B cell (primary cell): ENCODE data around the gene RPH3AL. TPM values are rescaled to one million over a fixed set of nuclear protein-coding genes. Genes with fewer than 3 reads are reported as not detected.
"Not testable (repeated sequence)": the region's sequence is repeated elsewhere in the genome, so short reads cannot be mapped to it uniquely, and the experiment has no call there.

Experiments used
- ATAC-seq: fragments of 200-7000 bp; cut with Tn5 transposase; one replicate; pipeline ENCODE4 v1.10.0; 2021; ENCODE audit warnings: low read depth, mild to moderate bottlenecking, moderate number of reproducible peaks, moderate library complexity
- CTCF ChIA-PET: fragments of 350-600 bp; sonication (Branson Sonifier 250); formaldehyde crosslinking; loops from one replicate; lab custom pipeline; 2021; ENCODE audit warnings: antibody characterized with exemption, inconsistent platforms; lab: Charles Lee
- POLR2A ChIA-PET: fragments of 350-600 bp; sonication (Branson Sonifier 250); formaldehyde crosslinking; loops from one replicate; lab custom pipeline; 2021; ENCODE audit warnings: antibody characterized with exemption; lab: Charles Lee
- DNase-seq: peaks from one replicate; pipeline ENCODE4 v3.0.0; 2013
- H2AFZ ChIP-seq: 2 replicates; pipeline ENCODE4 v1.6.1; 2012; ENCODE audit warnings: mild to moderate bottlenecking, low read depth, low read length; ENCODE audit not compliant: insufficient read depth, poor library complexity, severe bottlenecking
- H3K27ac ChIP-seq, 2 donors: 1 replicate in 1 of 2; 2 replicates in 1 of 2; pipeline ENCODE4 v1.5.1; 2012 to 2013; ENCODE audit warnings: low read length in 2 of 2, mild to moderate bottlenecking in 2 of 2, moderate library complexity in 1 of 2
- H3K27me3 ChIP-seq, 4 experiments: fragments of 200-600 bp in 1 of 4; sonication (generic) in 1 of 4; replicated peaks in 1 of 4; 1 replicate in 2 of 4; 2 replicates in 2 of 4; pipeline versions ENCODE4 v1.6.1 to v1.7.0; 2013 to 2016; ENCODE audit warnings: low read length in 3 of 4, mild to moderate bottlenecking in 2 of 4, mixed read lengths in 1 of 4, moderate library complexity in 1 of 4; ENCODE audit not compliant: insufficient read depth in 4 of 4, control insufficient read depth in 3 of 4; ENCODE audit errors: control extremely low read depth in 1 of 4
- H3K36me3 ChIP-seq, 2 experiments: replicated peaks in 1 of 2; 1 replicate in 1 of 2; 2 replicates in 1 of 2; pipeline versions ENCODE4 v1.6.1 to v1.7.1; 2013; ENCODE audit warnings: low read length in 1 of 2; ENCODE audit not compliant: insufficient read depth in 2 of 2, control insufficient read depth in 1 of 2; ENCODE audit errors: control extremely low read depth in 1 of 2, extremely low read depth in 1 of 2
- H3K4me1 ChIP-seq, 2 donors: fragments of 200-600 bp in 1 of 2; sonication (generic) in 1 of 2; 1 replicate in 1 of 2; 2 replicates in 1 of 2; pipeline versions ENCODE4 v1.5.1 to v1.6.1; 2013 to 2017; ENCODE audit warnings: low read length in 2 of 2; ENCODE audit not compliant: control insufficient read depth in 2 of 2, insufficient read depth in 2 of 2
- H3K4me2 ChIP-seq: replicated peaks from 2 replicates; pipeline ENCODE3; 2012; ENCODE audit warnings: mild to moderate bottlenecking, low read depth, low read length; ENCODE audit not compliant: poor library complexity, severe bottlenecking
- H3K4me3 ChIP-seq, 5 experiments: fragments of 200-600 bp in 1 of 5; sonication (generic) in 1 of 5; 1 replicate in 3 of 5; 2 replicates in 2 of 5; pipeline versions ENCODE4 v1.5.1 to v1.7.0; 2011 to 2016; ENCODE audit warnings: low read length in 4 of 5, mild to moderate bottlenecking in 4 of 5, low read depth in 2 of 5, control low read depth in 1 of 5, moderate library complexity in 1 of 5; ENCODE audit not compliant: insufficient read depth in 1 of 5; ENCODE audit errors: control extremely low read depth in 1 of 5, extremely low read depth in 1 of 5
- H3K79me2 ChIP-seq: fragments of 200-600 bp; sonication (generic); one replicate; pipeline ENCODE4 v1.6.0; 2016; ENCODE audit warnings: low read length; ENCODE audit not compliant: control insufficient read depth, insufficient read depth
- H3K9ac ChIP-seq: fragments of 200-600 bp; sonication (generic); 2 replicates; pipeline ENCODE4 v1.6.1; 2017; ENCODE audit warnings: mild to moderate bottlenecking, low read length, moderate library complexity
- H3K9me3 ChIP-seq, 3 donors: one replicate each; pipeline versions ENCODE4 v1.6.1 to v1.7.1; 2013; ENCODE audit warnings: low read length in 2 of 3; ENCODE audit not compliant: control insufficient read depth in 2 of 3, insufficient read depth in 1 of 3; ENCODE audit errors: control extremely low read depth in 1 of 3
- H4K20me1 ChIP-seq: 2 replicates; pipeline ENCODE4 v1.6.0; 2012; ENCODE audit warnings: mild to moderate bottlenecking, low read length; ENCODE audit not compliant: insufficient read depth, control insufficient read depth, poor library complexity, severe bottlenecking
- H3K27ac Mint-ChIP-seq: one replicate; pipeline ENCODE4 v1.8.0; 2021; ENCODE audit warnings: mixed read lengths
- H3K27me3 Mint-ChIP-seq: one replicate; pipeline ENCODE4 v1.8.0; 2021; ENCODE audit warnings: mixed read lengths
- H3K4me1 Mint-ChIP-seq: one replicate; pipeline ENCODE4 v1.8.0; 2021; ENCODE audit warnings: mixed read lengths
- H3K4me3 Mint-ChIP-seq: one replicate; pipeline ENCODE4 v1.8.0; 2021; ENCODE audit warnings: mixed read lengths
- H3K9me3 Mint-ChIP-seq: one replicate; pipeline ENCODE4 v1.8.0; 2022; ENCODE audit warnings: mixed read lengths; ENCODE audit not compliant: insufficient read depth
- CTCF ChIP-seq: fragments of 200-600 bp; IDR thresholded peaks from one replicate; pipeline ENCODE4 v1.8.0; 2022; ENCODE audit warnings: antibody characterized with exemption, mild to moderate bottlenecking
- EZH2 ChIP-seq: IDR thresholded peaks from 2 replicates; pipeline ENCODE4 v1.6.1; 2012; ENCODE audit warnings: borderline replicate concordance, low read depth, mild to moderate bottlenecking, moderate library complexity, low read length; ENCODE audit not compliant: insufficient read depth, poor library complexity, severe bottlenecking
- WGBS: methylation state at CpG from one replicate; pipeline ENCODE4 v1.1.5; 2013; ENCODE audit warnings: missing lambda C conversion rate; ENCODE audit not compliant: insufficient coverage; 5-methylcytosine and 5-hydroxymethylcytosine counted together
- intact Hi-C: fragments of 100-400 bp; cut with micrococcal nuclease; formaldehyde crosslinking; loops from one replicate; pipeline ENCODE4 v1.10.0; 2022
- polyA plus RNA-seq: library from polyadenylated mRNA; depleted of rRNA; stranded (reverse); fragments of >200 nt; gene quantifications from 2 replicates; pipeline ENCODE4 v1.2.3, GENCODE V29; 2012
- total RNA-seq, 2 donors: library from RNA; stranded (reverse); fragments of 120-200 nt in 1 of 2; gene quantifications; 1 replicate in 1 of 2; 2 replicates in 1 of 2; pipeline versions ENCODE4 v1.2.3 to v1.2.4, GENCODE V29; 2013 to 2022

The RPH3AL gene
- total and polyA plus RNA-seq, 2 donors (not counting 1 experiment from before 2014, with no cell fraction given) = 10.8 to 13.3 TPM

GRCh38 chr17:235831-236640 lies 116.6 kb downstream of the RPH3AL start:
- Histone ChIP-seq H3K36me3 (no peaks in the 10 kb centered on the region), H3K79me2 (no peaks in the 10 kb centered on the region), H3K4me1 (no peaks in the 10 kb centered on the region), H4K20me1 (no peaks in the 10 kb centered on the region), H3K9me3 (peaks cover 0 to 17% (median 0%) of the 10 kb centered on the region in 3 donors), H2AFZ (no peak overlapping the region), H3K27ac (no peak overlapping the region), H3K27me3 (peaks cover 0 to 8% (median 0%) of the 10 kb centered on the region in 4 experiments), H3K4me3 (no peak overlapping the region), H3K9ac (no peak overlapping the region), H3K4me2 (no peak overlapping the region)
- ChIA-PET POLR2A (no interaction called here), CTCF (no interaction called here)
- 98% methylated on average over 26 of the region's 26 CpGs for WGBS
- H3K27ac Mint-ChIP-seq = no peak overlapping the region
- no peak for ATAC-seq
- no peaks in the 10 kb centered on the region for H3K27me3 Mint-ChIP-seq
- H3K4me1 Mint-ChIP-seq = no peaks in the 10 kb centered on the region
- intact Hi-C loops = no loop called here
- TF ChIP-seq CTCF (no peak), EZH2 (no peak)
- no peak for DNase-seq
- H3K4me3 Mint-ChIP-seq = no peak overlapping the region
- no peaks in the 10 kb centered on the region for H3K9me3 Mint-ChIP-seq

DNA sequence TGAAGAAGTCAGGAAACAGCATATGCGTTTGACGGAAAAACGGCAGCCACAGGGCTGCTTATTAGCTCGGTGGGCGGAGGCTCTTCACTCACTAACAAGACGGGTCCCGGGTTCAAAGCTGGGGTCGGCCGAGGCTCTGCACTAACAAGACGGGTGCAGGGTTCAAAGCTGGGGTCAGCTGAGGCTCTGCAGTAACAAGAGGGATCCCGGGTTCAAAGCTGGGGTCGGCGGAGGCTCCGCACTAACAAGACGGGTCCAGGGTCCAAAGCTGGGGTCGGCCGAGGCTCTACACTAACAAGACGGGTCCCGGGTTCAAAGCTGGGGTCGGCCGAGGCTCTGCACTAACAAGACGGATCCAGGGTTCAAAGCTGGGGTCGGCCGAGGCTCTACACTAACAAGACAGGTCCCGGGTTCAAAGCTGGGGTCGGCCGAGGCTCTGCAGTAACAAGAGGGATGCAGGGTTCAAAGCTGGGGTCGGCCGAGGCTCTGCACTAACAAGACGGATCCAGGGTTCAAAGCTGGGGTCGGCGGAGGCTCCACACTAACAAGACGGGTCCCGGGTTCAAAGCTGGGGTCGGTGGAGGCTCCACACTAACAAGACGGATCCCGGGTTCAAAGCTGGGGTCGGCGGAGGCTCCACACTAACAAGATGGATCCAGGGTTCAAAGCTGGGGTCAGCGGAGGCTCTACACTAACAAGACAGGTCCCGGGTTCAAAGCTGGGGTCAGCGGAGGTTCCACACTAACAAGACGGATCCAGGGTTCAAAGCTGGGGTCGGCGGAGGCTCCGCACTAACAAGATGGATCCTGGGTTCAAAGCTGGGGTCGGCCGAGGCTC lies 117.4 kb downstream of the RPH3AL start:
- H3K4me1 Mint-ChIP-seq, H3K27me3 ChIP-seq, H3K9ac ChIP-seq, intact Hi-C loops, CTCF ChIA-PET, H3K4me3 Mint-ChIP-seq, H3K4me3 ChIP-seq, ATAC-seq, H3K36me3 ChIP-seq, H3K27me3 Mint-ChIP-seq, H3K79me2 ChIP-seq, H3K4me1 ChIP-seq, H3K27ac Mint-ChIP-seq, H4K20me1 ChIP-seq, H2AFZ ChIP-seq, DNase-seq, H3K4me2 ChIP-seq, H3K27ac ChIP-seq, H3K9me3 Mint-ChIP-seq, POLR2A ChIA-PET: not testable (repeated sequence)
- H3K9me3 ChIP-seq = peaks cover 0 to 17% (median 0%) of the 10 kb centered on the region in 3 donors
- WGBS = 88% methylated on average over 48 of the region's 48 CpGs

DNA sequence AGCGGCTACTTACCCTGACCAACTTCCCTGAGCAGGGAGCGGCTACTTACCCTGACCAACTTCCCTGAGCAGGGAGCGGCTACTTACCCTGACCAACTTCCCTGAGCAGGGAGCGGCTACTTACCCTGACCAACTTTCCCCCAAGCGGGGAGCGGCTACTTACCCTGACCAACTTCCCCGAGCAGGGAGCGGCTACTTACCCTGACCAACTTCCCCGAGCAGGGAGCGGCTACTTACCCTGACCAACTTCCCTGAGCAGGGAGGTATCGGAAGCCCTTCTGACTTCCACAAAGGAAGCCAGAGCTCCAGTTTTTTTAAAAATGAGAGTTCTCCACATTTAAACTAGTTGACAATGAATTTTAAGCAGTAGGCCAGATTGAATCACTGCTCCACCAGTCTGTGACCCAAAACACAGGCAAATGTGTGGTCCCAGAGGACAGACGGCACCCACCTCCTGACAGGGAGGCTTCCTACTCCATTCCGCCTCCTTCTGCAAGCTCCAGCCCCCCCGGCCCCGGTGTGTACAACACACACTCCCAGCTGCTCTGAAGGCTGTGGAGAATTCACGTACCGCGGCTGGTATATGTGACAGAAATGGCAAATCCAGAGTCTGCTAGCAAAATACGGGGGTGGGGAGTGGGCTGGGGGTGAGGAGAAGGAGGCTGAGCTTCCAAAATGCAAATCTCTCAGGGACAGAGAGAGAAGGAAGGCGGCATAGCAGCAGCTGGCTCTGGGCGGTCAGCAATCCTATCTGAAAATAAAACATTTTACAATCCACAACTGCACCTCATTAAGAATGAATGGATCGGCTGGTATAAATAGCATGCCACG lies 118.2 kb downstream of the RPH3AL start:
- DNase-seq, intact Hi-C loops, H3K4me3 Mint-ChIP-seq: not testable (repeated sequence)

More for the DNA sequence above, 118.2 kb downstream of the RPH3AL start:
- H3K27ac ChIP-seq, H3K4me3 ChIP-seq, H3K27ac Mint-ChIP-seq, H3K27me3 ChIP-seq, H2AFZ ChIP-seq, H3K9ac ChIP-seq, ATAC-seq, H4K20me1 ChIP-seq, H3K79me2 ChIP-seq, H3K36me3 ChIP-seq, H3K4me2 ChIP-seq, POLR2A ChIA-PET, H3K27me3 Mint-ChIP-seq, CTCF ChIA-PET, H3K4me1 Mint-ChIP-seq, H3K9me3 Mint-ChIP-seq, H3K4me1 ChIP-seq: not testable (repeated sequence)
- 41% methylated on average over 4 of the region's 23 CpGs for WGBS
- peaks cover 0 to 17% (median 0%) of the 10 kb centered on the region in 3 donors for H3K9me3 ChIP-seq
